ENCODE results near the gene PRAMEF1. TPM values are rescaled to one million over a fixed set of nuclear protein-coding genes. Genes with fewer than 3 reads are reported as not detected.

Gene PRAMEF1
- total and polyA plus RNA-seq, 9 donors = not detected

DNA sequence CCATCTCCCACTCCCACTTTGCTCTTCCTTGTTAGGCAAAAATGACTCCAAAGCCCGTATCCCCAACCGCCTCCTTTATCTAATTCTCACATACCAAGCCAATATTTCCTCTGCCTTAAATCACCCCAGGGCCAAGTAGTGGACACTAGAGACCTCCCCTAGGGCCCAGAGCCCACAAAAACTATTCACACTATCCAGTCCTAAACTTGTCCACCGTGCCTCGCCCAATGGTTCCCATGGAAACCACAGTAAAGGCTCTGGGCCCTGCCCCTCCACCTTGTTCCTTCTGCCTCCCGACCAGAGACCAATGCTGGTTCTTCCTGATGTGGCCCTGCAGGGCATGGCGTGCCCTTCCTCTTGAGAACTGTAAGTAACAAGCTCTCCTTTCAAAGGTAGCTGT lies 33.4 kb upstream of the PRAMEF1 start:
- intact Hi-C loops (cut with DNase I) = no loop called here

DNA sequence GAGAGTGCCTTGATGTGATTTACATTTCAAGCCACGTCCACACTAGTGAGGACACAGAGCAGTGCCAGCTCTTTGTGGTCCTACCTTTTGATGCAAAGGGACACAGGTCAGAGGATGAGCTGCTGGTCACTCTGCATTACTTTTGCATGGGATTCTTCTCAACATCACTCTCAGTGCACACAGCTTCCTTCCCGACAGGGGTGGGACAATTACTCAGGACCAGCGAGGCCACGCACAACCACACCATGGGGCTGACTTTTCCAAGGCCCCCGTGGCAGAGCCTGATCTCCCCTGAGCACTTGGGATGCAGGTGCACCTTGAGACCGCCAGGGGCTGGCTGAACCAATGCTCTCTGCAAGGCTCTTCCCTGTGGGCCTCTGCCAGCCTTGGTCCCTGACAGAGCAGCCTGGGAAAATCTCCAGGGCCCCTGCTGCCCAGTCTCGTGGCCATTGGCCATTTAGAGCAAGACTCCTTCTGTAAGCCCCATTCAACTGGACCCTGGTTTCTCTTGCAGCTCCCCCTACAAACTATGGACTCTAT lies 30.9 kb upstream of the PRAMEF1 start:
- no peak for TF ChIP-seq EP300 (IDR thresholded peaks at IDR 0.05)
- TF ChIP-seq, protein P1, sequence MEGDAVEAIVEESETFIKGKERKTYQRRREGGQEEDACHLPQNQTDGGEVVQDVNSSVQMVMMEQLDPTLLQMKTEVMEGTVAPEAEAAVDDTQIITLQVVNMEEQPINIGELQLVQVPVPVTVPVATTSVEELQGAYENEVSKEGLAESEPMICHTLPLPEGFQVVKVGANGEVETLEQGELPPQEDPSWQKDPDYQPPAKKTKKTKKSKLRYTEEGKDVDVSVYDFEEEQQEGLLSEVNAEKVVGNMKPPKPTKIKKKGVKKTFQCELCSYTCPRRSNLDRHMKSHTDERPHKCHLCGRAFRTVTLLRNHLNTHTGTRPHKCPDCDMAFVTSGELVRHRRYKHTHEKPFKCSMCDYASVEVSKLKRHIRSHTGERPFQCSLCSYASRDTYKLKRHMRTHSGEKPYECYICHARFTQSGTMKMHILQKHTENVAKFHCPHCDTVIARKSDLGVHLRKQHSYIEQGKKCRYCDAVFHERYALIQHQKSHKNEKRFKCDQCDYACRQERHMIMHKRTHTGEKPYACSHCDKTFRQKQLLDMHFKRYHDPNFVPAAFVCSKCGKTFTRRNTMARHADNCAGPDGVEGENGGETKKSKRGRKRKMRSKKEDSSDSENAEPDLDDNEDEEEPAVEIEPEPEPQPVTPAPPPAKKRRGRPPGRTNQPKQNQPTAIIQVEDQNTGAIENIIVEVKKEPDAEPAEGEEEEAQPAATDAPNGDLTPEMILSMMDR (IDR thresholded peaks at IDR 0.05) = no peak
- no peak for TF ChIP-seq POLR2A (IDR thresholded peaks at IDR 0.05)
- H3K27me3 ChIP-seq = no peaks in the 10 kb centered on the region
- no peaks in the 10 kb centered on the region for H3K9me3 ChIP-seq
- intact Hi-C loops (cut with DNase I) = no loop called here
- H3K4me3 ChIP-seq = no peak overlapping the region
- DNase-seq = no peak
- H3K27ac ChIP-seq = no peak overlapping the region
- H3K36me3 ChIP-seq = no peaks in the 10 kb centered on the region
- 53 to 64% (median 61%) methylated on average over 7 of the region's 7 CpGs for WGBS, 3 donors
- H3K4me1 ChIP-seq (ENCODE audit: insufficient read depth) = no peaks in the 10 kb centered on the region

More for the DNA sequence above, 33.4 kb upstream of the PRAMEF1 start:
- H3K27ac ChIP-seq = no peak overlapping the region
- no peak for DNase-seq
- no peaks in the 10 kb centered on the region for H3K4me1 ChIP-seq (ENCODE audit: insufficient read depth)
- no peaks in the 10 kb centered on the region for H3K9me3 ChIP-seq
- 46 to 49% (median 49%) methylated on average over 6 of the region's 6 CpGs for WGBS, 3 donors
- H3K36me3 ChIP-seq = no peaks in the 10 kb centered on the region
- H3K27me3 ChIP-seq = no peaks in the 10 kb centered on the region
- H3K4me3 ChIP-seq = no peak overlapping the region
- TF ChIP-seq POLR2A (IDR thresholded peaks at IDR 0.05) (no peak), EP300 (IDR thresholded peaks at IDR 0.05) (no peak)
- TF ChIP-seq, protein P1 (IDR thresholded peaks at IDR 0.05) = no peak

DNA sequence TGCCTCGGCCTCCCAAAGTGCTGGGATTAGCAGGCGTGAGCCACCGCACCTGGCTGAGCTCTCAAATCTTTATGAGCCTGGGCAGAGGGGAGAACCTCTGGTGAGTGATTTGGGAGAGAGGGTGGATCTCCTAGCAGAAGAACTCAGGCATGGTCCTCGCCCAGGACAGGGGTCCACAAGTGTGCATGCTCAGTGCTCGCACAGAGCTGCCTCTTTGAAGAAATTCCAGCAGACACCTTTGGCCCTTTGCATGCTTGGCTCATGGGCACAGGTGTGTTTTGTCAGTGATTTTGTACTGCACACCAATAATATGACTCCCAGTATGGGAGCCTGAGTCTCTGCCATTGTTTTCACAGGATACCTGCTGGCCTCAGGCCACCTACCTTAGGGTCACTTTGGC lies 29.4 kb upstream of the PRAMEF1 start:
- DNase-seq = no peak
- H3K4me3 ChIP-seq = no peak overlapping the region
- no peak for TF ChIP-seq POLR2A (IDR thresholded peaks at IDR 0.05)
- no peak for TF ChIP-seq EP300 (IDR thresholded peaks at IDR 0.05)
- TF ChIP-seq, protein P1 (IDR thresholded peaks at IDR 0.05) = no peak
- 73 to 76% (median 76%) methylated on average over 5 of the region's 5 CpGs for WGBS, 3 donors
- H3K36me3 ChIP-seq = no peaks in the 10 kb centered on the region
- no peaks in the 10 kb centered on the region for H3K27me3 ChIP-seq
- H3K4me1 ChIP-seq (ENCODE audit: insufficient read depth) = no peaks in the 10 kb centered on the region
- intact Hi-C loops (cut with DNase I) = no loop called here
- H3K9me3 ChIP-seq = no peaks in the 10 kb centered on the region
- H3K27ac ChIP-seq = no peak overlapping the region

DNA sequence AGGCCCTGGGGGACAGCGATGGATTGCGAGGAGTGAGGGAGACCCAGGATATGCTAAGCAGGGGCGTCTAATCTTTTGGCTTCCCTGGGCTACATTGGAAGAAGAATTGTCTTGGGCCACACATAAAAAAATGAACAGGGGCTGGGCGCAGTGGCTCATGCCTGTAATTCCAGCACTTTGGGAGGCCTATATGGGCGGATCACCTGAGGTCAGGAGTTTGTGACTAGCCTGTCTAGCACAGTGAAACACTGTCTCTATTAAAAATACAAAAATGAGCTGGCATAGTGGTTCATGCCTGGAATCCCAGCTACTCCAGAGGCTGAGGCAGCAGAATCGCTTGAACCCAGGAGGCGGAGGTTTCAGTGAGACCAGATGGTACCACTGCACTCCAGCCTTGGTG lies 28.4 kb upstream of the PRAMEF1 start:
- TF ChIP-seq EP300 (IDR thresholded peaks at IDR 0.05) (no peak), POLR2A (IDR thresholded peaks at IDR 0.05) (no peak)
- TF ChIP-seq, protein P1 (IDR thresholded peaks at IDR 0.05) = no peak
- H3K27me3 ChIP-seq = no peaks in the 10 kb centered on the region
- H3K36me3 ChIP-seq = no peaks in the 10 kb centered on the region
- H3K9me3 ChIP-seq = no peaks in the 10 kb centered on the region
- no peak for DNase-seq
- intact Hi-C loops (cut with DNase I) = no loop called here
- no peak overlapping the region for H3K4me3 ChIP-seq
- 73 to 77% (median 76%) methylated on average over 7 of the region's 7 CpGs for WGBS, 3 donors
- H3K4me1 ChIP-seq (ENCODE audit: insufficient read depth) = no peaks in the 10 kb centered on the region
- H3K27ac ChIP-seq = no peak overlapping the region
